Kidney tubule cell (primary cell): ENCODE data around the gene CEP63.
"Not testable (repeated sequence)": the region's sequence is repeated elsewhere in the genome, so short reads cannot be mapped to it uniquely, and the experiment has no call there.

Experiments used
- DNase-seq: peaks from one replicate; pipeline ENCODE4 v3.0.0-alpha.2; 2018; ENCODE audit warnings: low spot score

The CEP63 gene

DNA sequence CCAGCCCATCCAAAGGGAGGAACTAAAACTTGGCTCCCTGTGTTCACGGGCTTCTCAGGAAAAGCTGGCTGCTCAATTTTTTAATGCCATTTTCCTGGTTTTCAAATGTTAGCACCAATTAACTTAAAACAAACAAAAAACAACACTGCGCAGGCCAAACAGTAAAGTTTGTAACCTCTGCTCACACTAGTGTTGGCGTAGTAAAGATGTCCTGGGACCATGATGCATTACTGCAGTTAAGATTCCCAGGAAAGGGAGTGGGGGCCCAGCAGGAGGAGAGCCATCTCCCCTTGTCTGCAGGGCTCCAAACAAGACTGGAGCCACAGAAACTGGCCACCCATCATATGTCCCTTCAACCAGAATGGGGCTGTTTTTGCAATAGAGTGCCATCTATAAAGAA lies 91.0 kb downstream of the CEP63 start:
- no peak for DNase-seq

DNA sequence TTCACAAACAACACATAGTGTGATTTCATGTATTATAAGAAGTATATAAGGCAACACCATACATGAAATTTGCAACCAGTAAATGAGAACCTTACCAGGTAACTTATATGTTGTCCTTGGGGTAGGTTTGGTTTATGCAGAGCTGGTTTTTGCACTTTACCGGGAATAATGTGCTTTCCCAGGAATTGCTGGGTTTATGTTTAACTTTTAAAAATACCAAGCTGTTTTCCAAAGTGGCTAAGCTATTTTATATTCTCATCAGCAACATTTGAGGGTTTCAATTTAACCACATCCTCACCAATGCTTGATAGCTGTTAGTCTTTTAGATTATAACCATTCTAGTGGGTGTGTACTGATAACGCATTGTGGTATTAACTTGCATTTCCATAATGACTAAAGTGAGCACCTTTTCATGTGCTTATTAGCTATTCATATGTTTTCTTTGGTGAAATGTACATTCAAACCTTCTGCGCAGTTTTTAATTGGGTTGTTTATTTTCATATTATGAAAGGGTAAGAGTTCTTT lies 93.3 kb downstream of the CEP63 start:
- peak; percentile 23 for DNase-seq

DNA sequence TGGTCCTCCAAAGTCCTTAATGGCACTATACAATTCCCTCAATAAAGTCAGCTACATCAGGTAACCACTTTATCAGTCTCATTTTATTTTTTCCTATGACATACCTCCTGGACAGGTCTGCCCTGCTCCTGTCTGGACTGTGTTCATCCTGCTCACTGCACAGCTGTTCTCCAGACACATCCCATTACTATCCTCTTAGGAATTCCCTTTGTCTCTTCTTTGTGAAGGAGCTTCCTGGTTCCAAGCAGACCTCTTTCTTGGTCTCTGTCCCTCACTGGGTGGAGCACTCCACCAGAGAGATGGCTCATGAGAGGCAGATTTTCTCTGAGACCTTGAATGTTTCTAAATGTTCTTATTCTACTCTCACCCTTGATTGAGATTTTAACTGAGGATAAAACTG lies 104.9 kb downstream of the CEP63 start:
- peak; percentile 91 for DNase-seq

DNA sequence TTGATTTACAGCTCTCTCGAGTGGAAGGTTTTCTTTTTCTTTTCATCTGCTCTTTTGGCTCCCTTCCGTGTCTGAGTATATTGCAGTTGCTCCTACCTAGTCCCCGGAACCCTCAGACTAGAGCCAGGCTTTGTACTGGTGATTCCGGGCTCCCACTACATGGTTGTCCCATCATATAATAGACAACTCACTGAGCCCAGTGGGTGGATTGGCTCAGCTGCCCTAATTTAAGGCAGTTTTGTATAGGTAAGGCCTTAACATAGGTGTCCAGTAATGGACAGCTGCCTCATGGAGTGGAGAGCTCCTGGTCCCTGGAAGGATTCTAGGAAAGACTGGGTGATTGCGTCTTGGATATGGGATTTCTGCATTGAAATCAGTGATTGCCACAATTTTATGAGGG lies 106.9 kb downstream of the CEP63 start:
- DNase-seq: no peak

DNA sequence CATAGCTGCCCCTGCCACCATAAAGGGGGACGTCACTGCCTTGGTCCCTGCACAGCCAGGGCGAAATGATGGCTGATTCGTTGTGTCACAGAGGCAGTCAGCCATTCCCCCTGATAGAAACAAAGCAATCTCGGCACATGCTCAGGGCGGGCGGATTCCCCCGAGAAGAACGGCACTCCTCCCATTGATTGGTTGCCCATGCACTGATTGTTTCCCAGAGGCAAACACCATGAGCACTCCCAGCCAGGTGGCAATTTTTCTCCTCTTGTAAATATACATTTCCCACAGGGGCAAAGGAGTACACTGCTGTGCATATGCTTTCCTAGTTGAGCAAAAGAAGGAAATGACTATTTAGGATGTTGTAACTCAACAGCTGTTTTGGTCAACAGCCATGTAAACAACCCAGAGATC lies 108.5 kb downstream of the CEP63 start:
- DNase-seq: no peak

DNA sequence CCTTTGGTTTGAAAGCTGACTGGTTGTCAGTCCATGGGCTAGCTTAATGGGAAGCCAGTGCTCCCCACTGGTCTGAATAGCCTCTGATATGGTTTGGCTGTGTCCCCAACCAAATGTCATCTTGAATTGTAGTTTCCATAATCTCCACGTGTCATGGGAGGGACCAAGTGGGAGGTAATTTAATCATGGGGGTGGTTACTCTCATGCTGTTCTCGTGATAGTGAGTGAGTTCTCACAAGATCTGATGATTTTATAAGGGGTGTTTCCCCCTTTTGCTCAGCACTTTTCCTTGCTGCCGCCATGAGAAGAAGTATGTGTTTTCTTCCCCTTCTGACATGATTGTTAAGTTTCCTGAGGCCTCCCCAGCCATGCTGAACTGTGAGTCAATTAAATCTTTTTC lies 109.1 kb downstream of the CEP63 start:
- not testable (repeated sequence) for DNase-seq

DNA sequence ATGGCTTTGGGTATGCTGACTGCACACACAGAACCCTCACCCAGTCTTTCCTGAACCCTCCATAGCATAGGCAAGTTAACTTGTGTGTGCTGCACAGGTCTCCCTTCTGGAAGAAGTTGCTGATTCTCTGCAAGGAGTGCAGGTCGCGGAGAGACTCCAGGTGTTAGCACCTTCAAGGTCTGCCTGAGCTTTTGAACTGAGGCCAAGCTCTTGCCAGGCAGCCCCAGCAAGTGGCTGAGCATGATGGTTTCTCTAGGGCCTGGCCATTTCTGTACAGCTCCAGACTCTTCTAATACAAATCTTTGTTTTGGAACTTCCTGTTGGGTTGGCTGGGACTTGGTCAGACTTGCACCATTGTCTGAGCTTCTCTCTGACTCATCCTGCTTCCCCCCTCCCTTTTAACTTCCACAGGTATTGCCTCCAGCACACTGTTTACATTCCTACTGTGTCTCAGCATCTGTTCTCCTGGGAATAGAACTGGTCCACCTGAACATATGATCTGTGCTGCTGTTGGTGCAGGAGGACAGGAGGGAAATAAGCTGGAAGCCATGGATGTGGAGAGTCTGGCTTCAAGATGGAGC lies 111.6 kb downstream of the CEP63 start:
- DNase-seq: peak; percentile 88

DNA sequence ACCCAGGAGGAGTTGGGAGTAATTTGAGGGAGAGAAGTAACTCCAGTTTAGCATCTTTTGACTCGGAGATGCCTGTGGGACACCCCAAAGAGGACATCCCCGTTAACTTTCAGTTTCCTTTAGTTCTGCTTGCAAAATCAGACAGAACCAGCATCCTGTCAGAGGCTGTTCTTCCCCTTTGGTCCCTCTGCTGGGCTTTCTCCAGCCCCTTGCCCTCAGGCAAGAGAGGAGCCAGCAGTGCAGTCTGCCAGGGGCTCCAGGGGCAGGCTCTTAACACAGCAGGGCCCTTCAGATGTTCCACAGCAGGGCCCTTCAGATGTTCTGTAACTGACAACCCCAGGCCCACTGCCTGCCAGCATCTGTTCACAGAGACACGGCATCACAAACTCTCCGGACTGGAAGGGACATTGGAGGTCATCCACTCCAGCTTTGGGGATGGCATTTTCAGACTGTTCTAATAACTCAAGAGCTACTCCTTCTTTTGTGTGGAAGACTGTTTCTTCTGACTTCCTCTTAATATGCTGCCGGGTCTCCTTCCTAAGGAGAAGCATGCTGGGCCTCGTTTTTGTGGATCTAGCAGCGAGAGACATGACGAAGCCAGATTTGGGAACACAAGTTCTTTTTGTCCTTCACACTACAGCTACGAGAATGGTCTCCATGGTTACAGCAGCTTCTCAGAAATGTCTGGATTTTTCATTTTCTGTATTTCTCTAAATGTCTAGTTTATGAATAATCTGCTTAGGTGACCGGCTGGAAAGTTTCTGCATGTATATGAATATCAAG lies 113.1 kb downstream of the CEP63 start:
- no peak for DNase-seq

DNA sequence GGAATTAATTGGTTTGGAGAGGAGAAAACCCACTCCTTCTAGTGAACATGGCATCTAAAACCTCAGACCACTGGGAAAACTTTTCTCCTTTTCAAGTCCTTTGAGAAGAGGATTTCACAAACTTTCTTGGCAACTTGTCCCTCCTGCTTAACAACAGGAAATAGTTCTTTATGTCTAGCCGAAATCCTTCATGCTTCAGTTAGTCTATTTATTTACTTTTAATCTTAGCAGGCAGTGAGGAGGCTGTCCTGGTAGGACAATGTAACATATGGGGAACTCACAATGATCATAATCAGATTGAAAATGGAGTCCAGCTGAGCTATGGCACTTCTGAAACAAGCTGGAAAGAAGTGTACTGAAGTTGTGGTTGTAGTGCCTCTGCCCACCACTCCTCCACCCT lies 114.3 kb downstream of the CEP63 start:
- DNase-seq: peak; percentile 34

DNA sequence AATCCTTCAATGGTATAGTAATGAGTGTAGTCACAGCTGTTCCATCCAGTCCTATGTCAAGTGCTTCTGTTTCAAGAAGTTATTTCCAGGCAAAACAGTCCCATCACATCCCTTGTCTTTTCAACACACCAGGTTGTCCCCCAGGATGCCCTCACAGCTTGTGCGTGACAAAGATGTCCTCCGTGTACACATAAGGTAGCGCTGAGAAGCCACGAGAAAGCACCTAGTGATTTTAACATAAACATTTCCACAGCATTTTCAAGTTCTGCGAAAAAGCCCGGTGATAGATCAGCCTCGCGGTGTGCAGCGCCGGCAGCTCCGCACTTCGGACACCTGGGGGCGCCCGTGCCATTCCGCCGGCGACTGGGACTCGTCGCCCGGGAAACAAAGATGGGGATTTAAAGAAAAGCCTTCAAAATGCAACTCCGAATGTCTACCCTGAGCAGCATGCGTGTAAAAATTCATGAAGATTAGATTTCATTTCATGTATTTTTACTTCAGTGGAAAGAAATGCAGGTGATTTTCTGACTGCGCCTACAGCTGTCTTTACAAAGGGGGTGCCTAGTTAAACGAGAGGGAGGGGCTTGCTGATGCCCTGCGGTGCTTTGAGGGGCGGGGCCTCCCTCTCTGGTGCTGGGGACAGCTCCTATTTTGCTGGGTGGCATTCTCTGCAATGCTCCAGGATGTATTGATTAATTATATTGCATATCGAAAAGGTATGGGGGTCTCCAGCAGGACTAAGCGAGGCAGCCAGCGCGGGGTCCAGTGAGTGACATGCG lies 115.0 kb downstream of the CEP63 start:
- DNase-seq: peak; percentile 72

DNA sequence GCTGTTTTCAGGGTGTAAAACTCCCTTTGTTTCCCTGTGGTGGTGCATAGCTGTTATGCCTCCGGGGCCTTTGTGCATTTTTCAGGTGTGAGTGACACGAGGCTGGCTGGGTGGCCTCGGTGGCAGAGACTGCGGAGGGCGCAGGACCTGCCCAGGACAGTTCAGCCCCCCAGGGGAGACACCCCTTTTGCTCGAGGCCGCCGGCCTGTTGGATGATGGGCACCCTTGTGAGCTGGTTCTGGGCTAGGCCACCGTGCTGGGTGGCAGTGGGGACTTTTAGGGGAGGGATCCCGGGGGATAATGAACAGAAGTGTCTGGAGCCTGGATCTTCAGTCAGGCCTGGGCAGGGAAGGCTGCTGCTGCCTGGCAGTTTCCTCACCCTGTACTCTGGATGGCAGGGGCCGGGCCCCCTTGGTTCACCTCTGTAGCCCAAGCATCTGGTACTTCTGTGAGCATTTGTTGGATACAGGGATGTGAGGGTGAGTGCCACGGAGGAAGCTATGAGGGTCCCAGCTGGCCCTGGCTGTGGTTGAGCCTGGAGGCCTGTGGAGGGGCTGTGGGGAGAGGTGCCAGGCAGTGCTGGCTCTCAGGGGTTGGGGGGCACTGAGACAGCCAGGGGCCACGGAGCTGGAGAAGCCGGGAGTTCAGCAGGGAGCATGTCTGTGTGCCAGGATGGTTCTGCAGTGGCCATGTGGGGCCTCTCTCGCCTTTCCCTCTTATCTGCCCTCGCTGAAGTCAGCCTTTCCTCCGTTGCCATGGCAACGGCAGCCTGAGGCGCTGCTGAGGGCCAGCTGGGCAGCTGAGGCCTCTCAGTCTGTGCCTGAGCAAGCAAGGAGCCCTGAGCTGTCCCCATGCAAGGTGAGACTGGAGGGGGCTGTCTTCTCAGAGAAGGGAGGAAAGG lies 115.9 kb downstream of the CEP63 start:
- peak; percentile 24 for DNase-seq

DNA sequence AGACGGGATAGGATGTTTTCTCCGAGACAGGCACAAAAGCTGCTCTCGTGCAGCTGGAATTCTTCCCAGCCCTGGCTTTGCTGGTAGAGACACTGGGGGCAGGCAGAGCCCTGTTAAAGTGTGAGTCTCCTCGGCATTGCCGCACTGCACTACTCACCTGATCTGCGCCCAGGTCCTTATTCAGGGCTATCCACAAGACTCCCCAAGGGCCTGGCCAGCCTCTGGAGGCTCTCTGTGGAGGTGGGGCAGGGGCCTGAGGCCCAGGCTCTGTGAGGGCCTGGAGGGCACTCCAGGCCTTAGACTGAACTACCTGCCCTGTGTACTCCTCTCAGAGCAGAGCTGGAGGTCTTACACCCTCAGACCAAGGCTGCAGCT lies 116.6 kb downstream of the CEP63 start:
- DNase-seq: no peak

DNA sequence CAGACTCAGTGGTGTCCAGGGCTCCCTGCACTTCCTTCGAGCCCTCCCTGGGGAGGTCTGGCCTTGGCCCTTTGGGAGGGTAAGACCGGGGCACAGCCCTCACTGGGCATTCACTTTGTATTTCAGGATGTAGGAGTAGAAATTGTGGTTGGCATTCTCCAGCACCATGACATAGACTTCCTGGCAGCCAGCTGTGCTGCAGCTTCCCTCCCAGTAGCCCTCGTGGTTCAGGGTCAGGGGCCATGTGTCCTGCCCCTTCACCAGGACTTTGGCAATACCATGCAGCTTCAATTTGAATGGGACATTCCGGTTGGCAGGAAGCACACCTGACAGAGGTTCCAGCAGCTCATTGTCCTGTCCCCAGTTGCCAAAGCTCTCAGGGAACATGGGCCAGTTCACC lies 117.6 kb downstream of the CEP63 start:
- DNase-seq: no peak

DNA sequence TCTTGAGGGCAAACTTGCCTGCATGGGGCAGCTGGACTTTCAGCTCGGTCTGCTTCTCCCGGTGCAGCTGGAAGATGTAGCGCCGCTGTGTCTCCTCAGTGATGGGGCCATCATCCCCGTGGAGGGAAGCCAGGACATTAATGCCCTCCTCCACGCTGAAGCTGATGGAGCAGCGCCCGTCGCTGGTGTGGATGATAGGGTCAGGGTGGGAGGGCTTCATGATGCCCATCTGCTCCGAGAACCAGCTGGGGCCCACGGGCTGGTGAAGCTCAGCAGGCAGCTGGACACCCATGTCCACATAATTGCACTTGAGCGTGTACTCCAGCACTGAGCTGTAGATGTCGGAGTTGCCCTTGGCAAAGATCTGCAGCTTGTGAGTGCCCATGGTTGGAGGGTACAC lies 118.1 kb downstream of the CEP63 start:
- no peak for DNase-seq

DNA sequence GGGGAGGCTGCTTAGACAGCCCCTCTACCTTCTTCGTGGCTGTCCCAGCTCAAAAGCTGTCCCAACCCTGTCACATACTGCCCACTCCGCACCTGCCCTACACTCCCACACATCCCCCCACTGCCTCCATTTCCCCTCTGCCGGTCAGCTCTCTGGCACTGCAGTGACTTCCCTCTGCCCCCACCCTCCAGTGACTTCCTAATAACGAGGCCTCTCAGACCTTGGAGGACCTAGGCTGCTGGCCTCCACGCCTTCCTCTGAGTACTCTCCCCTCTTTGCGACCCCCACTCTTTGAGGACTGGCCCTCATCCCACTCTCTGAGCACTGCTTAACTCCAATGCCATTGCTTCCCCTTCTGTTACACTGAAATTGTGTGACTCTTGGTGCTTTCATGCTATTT lies 119.7 kb downstream of the CEP63 start:
- DNase-seq: no peak

DNA sequence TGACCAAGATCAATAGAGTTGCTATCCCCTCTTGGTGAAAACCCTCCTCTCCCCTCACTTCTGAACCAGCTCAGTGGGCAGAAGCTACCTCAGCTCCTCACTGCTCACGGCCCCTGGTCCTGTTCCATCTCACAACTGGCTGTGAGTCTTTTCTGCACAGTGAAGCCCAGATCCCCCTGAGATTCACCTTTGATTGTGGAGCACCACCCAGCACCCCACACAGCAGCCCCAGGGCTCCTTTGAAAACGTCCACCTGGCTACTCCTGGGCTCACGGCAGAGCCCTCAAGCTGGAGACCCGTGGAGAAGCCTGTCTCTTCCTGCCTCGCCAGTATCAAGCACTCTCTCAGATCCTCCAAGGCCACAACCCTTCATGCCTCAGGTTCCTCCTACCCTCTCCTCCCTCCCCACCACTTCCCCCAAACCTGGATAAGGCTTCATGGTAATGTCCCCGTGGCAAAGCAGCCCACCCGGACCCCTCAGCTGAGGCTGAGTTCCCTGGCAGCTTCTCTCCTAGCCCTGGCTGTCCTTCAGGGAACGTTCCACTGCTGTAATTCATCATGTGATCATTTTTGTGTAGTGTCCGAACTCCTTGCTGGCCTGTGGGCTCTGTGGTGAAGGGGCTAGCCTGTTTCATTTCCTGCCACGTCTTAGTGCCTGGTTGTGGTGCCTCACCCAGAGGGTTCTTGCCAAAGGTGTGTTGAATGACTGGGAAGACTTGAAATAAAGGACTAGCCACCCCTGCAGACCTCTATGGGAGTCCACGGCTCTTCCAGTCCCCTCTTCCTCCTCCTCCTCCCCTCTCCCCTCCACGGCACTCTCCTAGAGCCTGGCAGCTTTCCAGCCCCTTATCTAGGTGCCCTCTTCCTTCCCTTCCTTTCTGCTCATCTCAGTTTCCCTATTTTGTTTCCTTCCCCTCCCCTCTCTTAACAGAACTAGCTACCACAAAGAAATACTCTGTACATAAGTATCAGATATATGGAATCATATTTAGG lies 120.5 kb downstream of the CEP63 start:
- DNase-seq: no peak

DNA sequence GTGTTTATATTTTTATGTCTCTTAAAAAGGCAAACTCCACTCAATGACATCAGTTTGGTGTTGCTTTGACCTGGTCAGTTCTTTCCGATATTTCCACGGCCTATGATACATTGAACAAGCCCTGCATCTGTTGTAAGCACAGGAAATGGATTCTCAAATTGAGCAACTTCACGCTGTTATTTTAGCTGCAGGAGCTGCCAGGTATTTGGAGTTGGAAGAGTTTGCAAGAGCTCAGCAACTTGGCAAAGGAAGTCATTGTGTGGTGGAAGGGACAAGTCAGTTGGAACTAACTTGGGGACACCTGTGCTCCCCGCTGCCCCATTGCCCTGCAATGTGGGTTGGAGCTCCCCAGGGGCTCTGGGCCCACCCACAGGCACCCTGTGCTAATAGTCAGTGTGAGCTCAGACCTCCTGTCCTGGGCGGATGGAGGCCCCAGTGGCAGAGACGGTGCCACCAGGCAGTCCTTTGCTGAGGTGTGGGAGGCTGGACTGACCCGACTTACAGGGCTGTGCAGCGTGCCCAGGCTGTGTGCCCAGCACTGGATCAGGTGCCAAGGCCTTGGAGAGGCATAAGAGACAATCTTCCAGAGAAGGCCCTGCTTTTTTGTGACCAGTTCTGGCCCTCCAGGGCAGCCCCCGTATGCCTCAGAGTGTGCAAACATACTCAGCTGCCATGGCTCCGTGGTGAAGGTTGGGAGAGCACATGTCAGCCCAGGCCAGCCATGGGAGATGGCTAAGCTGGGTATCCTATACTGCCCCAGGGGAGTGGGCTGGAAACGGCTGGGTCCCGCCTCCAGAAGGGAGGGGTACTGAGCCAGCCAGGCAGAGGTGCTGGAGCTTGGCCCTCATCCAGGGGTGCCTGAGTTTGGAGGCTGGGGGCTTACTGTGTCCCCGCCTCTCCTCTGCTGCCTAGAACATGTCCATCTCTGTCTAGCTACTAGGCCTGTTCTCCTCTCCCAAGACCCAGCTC lies 121.5 kb downstream of the CEP63 start:
- DNase-seq: no peak

DNA sequence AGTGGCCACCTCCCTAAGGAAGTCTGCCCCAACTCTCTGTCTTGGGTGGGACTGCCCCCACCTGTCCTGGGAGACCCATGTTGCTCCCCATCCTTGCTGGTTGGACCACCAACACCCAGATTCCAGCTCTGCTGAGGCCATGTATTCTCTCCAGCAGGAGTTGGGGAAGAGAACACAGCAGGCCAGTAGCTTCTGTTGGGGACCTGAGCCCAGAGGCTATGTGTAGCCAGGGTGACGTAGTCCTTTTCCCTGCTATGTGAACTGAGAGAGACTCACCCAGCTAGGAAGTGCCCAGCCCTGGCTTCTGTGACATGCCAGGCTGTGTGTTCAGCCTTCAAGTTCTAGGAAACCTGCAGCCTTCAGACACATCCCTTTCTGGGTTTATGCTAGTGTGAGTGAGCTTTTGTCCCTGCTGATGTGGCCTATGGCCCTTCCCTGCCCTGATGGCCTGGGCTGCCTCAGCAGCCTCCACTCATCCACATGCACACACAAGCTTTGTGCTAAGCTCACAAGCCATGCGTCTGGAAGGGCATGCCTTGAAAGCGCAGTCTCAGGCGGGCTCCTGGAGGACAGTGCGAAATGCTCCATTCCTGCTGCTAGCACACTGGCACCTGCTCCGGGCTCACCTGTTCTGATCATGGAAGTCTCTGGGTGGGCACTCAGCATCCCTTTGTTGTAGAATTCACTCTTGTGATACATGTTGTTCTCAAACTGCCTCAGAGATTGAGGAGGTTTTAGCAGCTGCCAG lies 122.3 kb downstream of the CEP63 start:
- DNase-seq: no peak
